Measurements from ENCODE around the gene ATXN2. TPM values are rescaled to one million over a fixed set of nuclear protein-coding genes. Genes with fewer than 3 reads are reported as not detected.

The ATXN2 gene
- total RNA-seq, 1 experiment from 2014 or later: 72.9 TPM

- peaks cover 62 to 72% of the 10 kb centered on the region in 2 experiments for H3K4me1 Mint-ChIP-seq
- no peaks in the 10 kb centered on the region for H3K9me3 Mint-ChIP-seq
- no peaks in the 10 kb centered on the region; the same call in 1 of the 2 replicates for H3K27me3 Mint-ChIP-seq (ENCODE audit: low read depth)
- Histone ChIP-seq H3K56ac (ENCODE audit: insufficient read length, low read depth, low read length) (no peak overlapping the region), H2BK15ac (ENCODE audit: low read depth, low read length) (no peak overlapping the region), H2AK5ac (ENCODE audit: insufficient read length, low read length) (no peak overlapping the region), H3K9me3 (ENCODE audit: control insufficient read depth, low read depth, low read length) (no peaks in the 10 kb centered on the region), H2BK20ac (ENCODE audit: low read depth, low read length, poor library complexity, severe bottlenecking) (no peak overlapping the region), H3K4ac (ENCODE audit: low read depth, low read length) (no peak overlapping the region), H4K20me1 (ENCODE audit: control insufficient read depth, insufficient read depth, insufficient read length) (no peaks in the 10 kb centered on the region), H3K27me3 (ENCODE audit: insufficient read depth, low read length) (no peaks in the 10 kb centered on the region), H2BK5ac (ENCODE audit: insufficient read length, low read length) (no peak overlapping the region), H4K5ac (ENCODE audit: insufficient read length, low read depth, low read length) (no peak overlapping the region), H3K14ac (ENCODE audit: insufficient read depth, low read length) (no peak overlapping the region), H4K8ac (replicated peaks; ENCODE audit: insufficient read length, low read depth, low read length) (no peak overlapping the region), H3K27ac (ENCODE audit: insufficient read length, low read depth, low read length) (no peak overlapping the region), H3K79me1 (ENCODE audit: insufficient read depth, low read depth, low read length, poor library complexity, severe bottlenecking) (peaks cover 8% of the 10 kb centered on the region), H3K23me2 (ENCODE audit: insufficient read length, low read depth, low read length, poor library complexity, severe bottlenecking) (peaks cover 11% of the 10 kb centered on the region), H2AFZ (ENCODE audit: low read length) (no peak overlapping the region), H2BK120ac (ENCODE audit: low read depth, low read length, poor library complexity, severe bottlenecking) (no peak overlapping the region), H3K4me2 (ENCODE audit: insufficient read depth, insufficient read length, low read length) (no peak overlapping the region), H4K91ac (ENCODE audit: insufficient read length, low read depth, low read length) (no peak overlapping the region), H3K4me1 (ENCODE audit: insufficient read depth, low read length) (peaks cover 6% of the 10 kb centered on the region), H2BK12ac (ENCODE audit: insufficient read length, low read depth, low read length) (no peak overlapping the region), H3K79me2 (ENCODE audit: insufficient read depth, low read length) (peaks cover 55% of the 10 kb centered on the region; the same call in 1 of the 2 replicates), H3K23ac (ENCODE audit: insufficient read length, low read depth, low read length) (no peak overlapping the region), H3T11ph (ENCODE audit: low read length) (no peak overlapping the region), H3K9ac (ENCODE audit: extremely low read depth, insufficient read length, low read length) (no peak overlapping the region), H3K18ac (ENCODE audit: insufficient read length, low read depth, low read length) (no peak overlapping the region)
- peak overlapping the region in 1 of 3 experiments; percentile 31; a peak in 1 of 7 replicates for H3K27ac Mint-ChIP-seq
- TF ChIP-seq, protein P1, sequence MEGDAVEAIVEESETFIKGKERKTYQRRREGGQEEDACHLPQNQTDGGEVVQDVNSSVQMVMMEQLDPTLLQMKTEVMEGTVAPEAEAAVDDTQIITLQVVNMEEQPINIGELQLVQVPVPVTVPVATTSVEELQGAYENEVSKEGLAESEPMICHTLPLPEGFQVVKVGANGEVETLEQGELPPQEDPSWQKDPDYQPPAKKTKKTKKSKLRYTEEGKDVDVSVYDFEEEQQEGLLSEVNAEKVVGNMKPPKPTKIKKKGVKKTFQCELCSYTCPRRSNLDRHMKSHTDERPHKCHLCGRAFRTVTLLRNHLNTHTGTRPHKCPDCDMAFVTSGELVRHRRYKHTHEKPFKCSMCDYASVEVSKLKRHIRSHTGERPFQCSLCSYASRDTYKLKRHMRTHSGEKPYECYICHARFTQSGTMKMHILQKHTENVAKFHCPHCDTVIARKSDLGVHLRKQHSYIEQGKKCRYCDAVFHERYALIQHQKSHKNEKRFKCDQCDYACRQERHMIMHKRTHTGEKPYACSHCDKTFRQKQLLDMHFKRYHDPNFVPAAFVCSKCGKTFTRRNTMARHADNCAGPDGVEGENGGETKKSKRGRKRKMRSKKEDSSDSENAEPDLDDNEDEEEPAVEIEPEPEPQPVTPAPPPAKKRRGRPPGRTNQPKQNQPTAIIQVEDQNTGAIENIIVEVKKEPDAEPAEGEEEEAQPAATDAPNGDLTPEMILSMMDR (conservative IDR thresholded peaks at IDR 0.05): no peak
- peaks cover 3 to 9% (median 5%) of the 10 kb centered on the region in 3 experiments; a peak in 4 of 7 replicates for H3K36me3 Mint-ChIP-seq (ENCODE audit: insufficient read depth in 1 of 3, low read depth in 3 of 3)
- no peak overlapping the region for H3K4me3 Mint-ChIP-seq
- no CpG with 5 or more reads among the region's 8 CpGs for WGBS (ENCODE audit: extremely low coverage, insufficient read length, low lambda C conversion rate)
- DNase-seq: no peak
These were observed 187.8 kb downstream of the ATXN2 start for GRCh38 chr12:111411185-111411764.

Data from H9 (cell line).